Measurements from ENCODE around the gene TMPRSS9. TPM values are rescaled to one million over a fixed set of nuclear protein-coding genes. Genes with fewer than 3 reads are reported as not detected.

The TMPRSS9 gene
- total RNA-seq, 1 experiment from 2014 or later: not detected

- no peak overlapping the region for H3K27ac ChIP-seq (ENCODE audit: low read depth, low read length, poor library complexity, severe bottlenecking)
- peaks cover 2% of the 10 kb centered on the region for H3K36me3 ChIP-seq (ENCODE audit: insufficient read depth, low read length, poor library complexity, severe bottlenecking)
- intact Hi-C loops (cut with micrococcal nuclease; ENCODE audit: unreplicated experiment): no loop called here
- H3K4me1 ChIP-seq (ENCODE audit: insufficient read depth, low read length, poor library complexity, severe bottlenecking): peaks cover 21% of the 10 kb centered on the region
- DNase-seq (ENCODE audit: low spot score): no peak
- CTCF ChIA-PET: no interaction called here
- no TSS peak for BruUV-seq (replicated peaks)
- H3K27me3 ChIP-seq (replicated peaks; ENCODE audit: insufficient read depth, low read depth, low read length, poor library complexity): no peaks in the 10 kb centered on the region
- TF ChIP-seq EZH2 (IDR thresholded peaks at IDR 0.05; ENCODE audit: borderline replicate concordance, low read depth, low read length, poor library complexity, severe bottlenecking) (no peak), CTCF (conservative IDR thresholded peaks at IDR 0.05; ENCODE audit: low read depth, low read length) (no peak)
- H3K4me3 ChIP-seq (ENCODE audit: low read depth, low read length, poor library complexity, severe bottlenecking): no peak overlapping the region
- H3K9me3 ChIP-seq (ENCODE audit: low read depth, low read length, poor library complexity, severe bottlenecking): no peaks in the 10 kb centered on the region
- POLR2A ChIA-PET (ENCODE audit: low non-redundant PET): no interaction called here
Measured at GRCh38 chr19:2421581-2422306, 61.7 kb downstream of the TMPRSS9 start.

- H3K4me1 ChIP-seq (ENCODE audit: insufficient read depth, low read length, poor library complexity, severe bottlenecking): peaks cover 25% of the 10 kb centered on the region
- POLR2A ChIA-PET (ENCODE audit: low non-redundant PET): no interaction called here
- no peak overlapping the region for H3K27ac ChIP-seq (ENCODE audit: low read depth, low read length, poor library complexity, severe bottlenecking)
- no peaks in the 10 kb centered on the region for H3K9me3 ChIP-seq (ENCODE audit: low read depth, low read length, poor library complexity, severe bottlenecking)
- H3K4me3 ChIP-seq (ENCODE audit: low read depth, low read length, poor library complexity, severe bottlenecking): no peak overlapping the region
- CTCF ChIA-PET: interaction anchor here (0.6 kb wide), 1 partner anchor 188 kb away, joined by 4 read pairs; no protein-coding TSS in a partner anchor
- intact Hi-C loops (cut with micrococcal nuclease; ENCODE audit: unreplicated experiment): no loop called here
- H3K36me3 ChIP-seq (ENCODE audit: insufficient read depth, low read length, poor library complexity, severe bottlenecking): no peaks in the 10 kb centered on the region
- DNase-seq (ENCODE audit: low spot score): no peak
- no peaks in the 10 kb centered on the region for H3K27me3 ChIP-seq (replicated peaks; ENCODE audit: insufficient read depth, low read depth, low read length, poor library complexity)
- BruUV-seq (replicated peaks): no TSS peak
- TF ChIP-seq EZH2 (IDR thresholded peaks at IDR 0.05; ENCODE audit: borderline replicate concordance, low read depth, low read length, poor library complexity, severe bottlenecking) (no peak), CTCF (conservative IDR thresholded peaks at IDR 0.05; ENCODE audit: low read depth, low read length) (no peak)
Measured at GRCh38 chr19:2423071-2423914, 63.2 kb downstream of the TMPRSS9 start.

- intact Hi-C loops (cut with micrococcal nuclease; ENCODE audit: unreplicated experiment): no loop called here
- Histone ChIP-seq H3K27me3 (replicated peaks; ENCODE audit: insufficient read depth, low read depth, low read length, poor library complexity) (no peaks in the 10 kb centered on the region), H3K36me3 (ENCODE audit: insufficient read depth, low read length, poor library complexity, severe bottlenecking) (no peaks in the 10 kb centered on the region), H3K4me1 (ENCODE audit: insufficient read depth, low read length, poor library complexity, severe bottlenecking) (peaks cover 31% of the 10 kb centered on the region), H3K4me3 (ENCODE audit: low read depth, low read length, poor library complexity, severe bottlenecking) (peak overlapping the region; percentile 90), H3K27ac (ENCODE audit: low read depth, low read length, poor library complexity, severe bottlenecking) (peak overlapping the region; percentile 65), H3K9me3 (ENCODE audit: low read depth, low read length, poor library complexity, severe bottlenecking) (no peaks in the 10 kb centered on the region)
- CTCF ChIA-PET: interaction anchor here (0.6 to 1.0 kb wide), 3 partner anchors 96 to 951 kb away, joined by 3 read pairs; partner anchors contain the start of genes LSM7 and SPPL2B
- no peak for TF ChIP-seq CTCF (conservative IDR thresholded peaks at IDR 0.05; ENCODE audit: low read depth, low read length)
- TF ChIP-seq EZH2 (IDR thresholded peaks at IDR 0.05; ENCODE audit: borderline replicate concordance, low read depth, low read length, poor library complexity, severe bottlenecking): no peak
- no TSS peak for BruUV-seq (replicated peaks)
- DNase-seq (ENCODE audit: low spot score): no peak
- POLR2A ChIA-PET (ENCODE audit: low non-redundant PET): interaction anchor here (0.6 kb wide), 1 partner anchor 176 kb away, joined by 6 read pairs; no protein-coding TSS in a partner anchor
Measured at GRCh38 chr19:2423915-2424685, 64.0 kb downstream of the TMPRSS9 start.
